ENCODE results near the gene WIF1.

DNA sequence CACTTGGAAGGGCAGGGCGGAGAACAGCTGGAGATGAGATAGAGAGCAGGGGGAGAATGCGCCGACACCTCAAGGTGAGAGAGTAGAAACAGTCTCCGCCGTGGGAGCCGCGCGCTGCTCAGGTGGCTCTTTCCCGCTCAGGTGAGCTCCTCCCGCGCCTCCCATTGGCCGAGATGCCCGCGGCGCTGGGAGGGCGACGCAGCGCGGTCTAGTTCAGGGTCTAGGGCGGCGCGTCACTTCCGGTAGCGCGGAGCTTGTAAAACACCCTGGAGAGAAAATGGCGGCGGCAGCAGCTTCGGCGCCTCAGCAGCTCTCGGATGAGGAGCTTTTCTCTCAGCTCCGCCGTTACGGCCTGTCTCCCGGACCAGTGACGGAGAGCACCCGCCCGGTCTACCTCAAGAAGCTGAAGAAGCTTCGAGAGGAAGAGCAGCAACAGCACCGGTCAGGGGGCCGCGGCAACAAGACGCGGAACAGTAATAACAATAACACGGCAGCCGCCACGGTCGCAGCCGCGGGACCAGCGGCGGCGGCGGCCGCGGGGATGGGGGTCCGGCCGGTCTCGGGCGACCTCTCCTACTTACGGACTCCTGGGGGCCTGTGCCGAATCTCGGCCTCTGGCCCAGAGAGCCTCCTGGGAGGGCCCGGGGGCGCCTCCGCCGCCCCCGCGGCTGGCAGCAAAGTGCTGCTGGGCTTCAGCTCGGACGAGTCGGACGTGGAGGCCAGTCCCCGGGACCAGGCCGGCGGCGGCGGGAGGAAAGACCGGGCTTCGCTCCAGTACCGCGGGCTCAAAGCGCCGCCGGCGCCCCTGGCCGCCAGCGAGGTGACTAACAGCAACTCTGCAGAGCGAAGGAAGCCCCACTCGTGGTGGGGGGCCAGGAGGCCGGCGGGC is 48.5 kb upstream of the WIF1 start, which contains the start of gene LEMD3:
- TF ChIP-seq, protein P1, sequence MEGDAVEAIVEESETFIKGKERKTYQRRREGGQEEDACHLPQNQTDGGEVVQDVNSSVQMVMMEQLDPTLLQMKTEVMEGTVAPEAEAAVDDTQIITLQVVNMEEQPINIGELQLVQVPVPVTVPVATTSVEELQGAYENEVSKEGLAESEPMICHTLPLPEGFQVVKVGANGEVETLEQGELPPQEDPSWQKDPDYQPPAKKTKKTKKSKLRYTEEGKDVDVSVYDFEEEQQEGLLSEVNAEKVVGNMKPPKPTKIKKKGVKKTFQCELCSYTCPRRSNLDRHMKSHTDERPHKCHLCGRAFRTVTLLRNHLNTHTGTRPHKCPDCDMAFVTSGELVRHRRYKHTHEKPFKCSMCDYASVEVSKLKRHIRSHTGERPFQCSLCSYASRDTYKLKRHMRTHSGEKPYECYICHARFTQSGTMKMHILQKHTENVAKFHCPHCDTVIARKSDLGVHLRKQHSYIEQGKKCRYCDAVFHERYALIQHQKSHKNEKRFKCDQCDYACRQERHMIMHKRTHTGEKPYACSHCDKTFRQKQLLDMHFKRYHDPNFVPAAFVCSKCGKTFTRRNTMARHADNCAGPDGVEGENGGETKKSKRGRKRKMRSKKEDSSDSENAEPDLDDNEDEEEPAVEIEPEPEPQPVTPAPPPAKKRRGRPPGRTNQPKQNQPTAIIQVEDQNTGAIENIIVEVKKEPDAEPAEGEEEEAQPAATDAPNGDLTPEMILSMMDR (IDR thresholded peaks at IDR 0.05): no peak
- TF ChIP-seq POLR2AphosphoS5 (IDR thresholded peaks at IDR 0.05): peak; percentile 55 to 93 (median 78)
- peak; percentile 81 for TF ChIP-seq POLR2A (IDR thresholded peaks at IDR 0.05)
